Lower lobe of right lung (tissue), 2 donors: ENCODE data around the gene ACY1. TPM values are rescaled to one million over a fixed set of nuclear protein-coding genes. Genes with fewer than 3 reads are reported as not detected.
A peak's percentile ranks its signal among the peaks of the same experiment; 100 is the strongest.

Source experiments
- ATAC-seq, 2 donors: fragments of 200-7000 bp; cut with Tn5 transposase; one replicate each; pipeline ENCODE4 v1.9.1; 2020 to 2022; ENCODE audit warnings: mild to moderate bottlenecking in 2 of 2, moderate library complexity in 2 of 2
- DNase-seq: peaks from one replicate; pipeline ENCODE4 v3.0.0-alpha.2; 2020
- H3K27ac ChIP-seq: fragments of 200-600 bp; one replicate; pipeline ENCODE4 v1.8.0; 2022
- H3K27me3 ChIP-seq: fragments of 200-600 bp; one replicate; pipeline ENCODE4 v1.8.0; 2022; ENCODE audit warnings: low read depth
- H3K36me3 ChIP-seq: fragments of 200-600 bp; one replicate; pipeline ENCODE4 v1.8.0; 2022; ENCODE audit warnings: mild to moderate bottlenecking
- H3K4me1 ChIP-seq: fragments of 200-600 bp; one replicate; pipeline ENCODE4 v1.8.0; 2022
- H3K4me3 ChIP-seq: fragments of 200-600 bp; one replicate; pipeline ENCODE4 v1.8.0; 2022; ENCODE audit warnings: mild to moderate bottlenecking
- H3K9me3 ChIP-seq: fragments of 200-600 bp; one replicate; pipeline ENCODE4 v1.8.0; 2022
- CTCF ChIP-seq: fragments of 200-600 bp; IDR thresholded peaks from one replicate; pipeline ENCODE4 v1.8.0; 2022; ENCODE audit warnings: antibody characterized with exemption, mild to moderate bottlenecking
- intact Hi-C: fragments of 100-400 bp; cut with DNase I; formaldehyde crosslinking; loops from one replicate; pipeline ENCODE4 v1.11.0; 2022
- total RNA-seq: library from RNA; stranded (reverse); fragmentation: NEBNext Ultra II Directional; extraction: Animal tissue kit (Norgen Biotek cat#: 25700); gene quantifications from one replicate; pipeline ENCODE4 v1.2.1, GENCODE V29; 2021
- donor health status: DM: no; HTN: yes; CAD: no; lungs with severe emphysema.

The ACY1 gene
- total RNA-seq, 1 donor from 2014 or later: 20.6 TPM

- ATAC-seq (no peak), DNase-seq (no peak)
- Histone ChIP-seq H3K36me3 (no peaks in the 10 kb centered on the region), H3K4me1 (peaks cover 50% of the 10 kb centered on the region), H3K27me3 (no peaks in the 10 kb centered on the region), H3K9me3 (no peaks in the 10 kb centered on the region), H3K27ac (no peak overlapping the region), H3K4me3 (no peak overlapping the region)
- no peak for TF ChIP-seq CTCF
- intact Hi-C loops: no loop called here
These were observed 12.6 kb upstream of the ACY1 start for GRCh38 chr3:51970606-51971300.

- DNase-seq: no peak
- no peaks in the 10 kb centered on the region for H3K27me3 ChIP-seq
- H3K9me3 ChIP-seq: no peaks in the 10 kb centered on the region
- H3K27ac ChIP-seq: no peak overlapping the region
- intact Hi-C loops: no loop called here
- H3K4me3 ChIP-seq: no peak overlapping the region
- H3K4me1 ChIP-seq: peaks cover 50% of the 10 kb centered on the region
- no peak for ATAC-seq
- no peaks in the 10 kb centered on the region for H3K36me3 ChIP-seq
- TF ChIP-seq CTCF: no peak
These were observed 12.0 kb upstream of the ACY1 start for GRCh38 chr3:51971350-51971749.

- peak; percentile 6 for TF ChIP-seq CTCF
- Histone ChIP-seq H3K27ac (peak overlapping the region; percentile 97), H3K4me3 (peak overlapping the region; percentile 88), H3K27me3 (no peaks in the 10 kb centered on the region), H3K36me3 (no peaks in the 10 kb centered on the region), H3K4me1 (peaks cover 39% of the 10 kb centered on the region), H3K9me3 (no peaks in the 10 kb centered on the region)
- intact Hi-C loops: no loop called here
- ATAC-seq (peak; percentile 20 to 36), DNase-seq (peak; percentile 69)
These were observed 8.9 kb upstream of the ACY1 start for GRCh38 chr3:51974277-51974962.

GRCh38 chr3:51974963-51975851 is 8.1 kb upstream of the ACY1 start, which contains the start of gene ABHD14A:
Gene ABHD14A (plus strand): TSS chr3:51975064. CDS start chr3:51975136, 72 bp downstream.
- ATAC-seq (peak; percentile 86 to 88), DNase-seq (peak; percentile 83)
- Histone ChIP-seq H3K27me3 (no peaks in the 10 kb centered on the region), H3K36me3 (no peaks in the 10 kb centered on the region), H3K9me3 (no peaks in the 10 kb centered on the region), H3K4me3 (peak within 1 kb of the TSS; percentile 88), H3K27ac (peak within 1 kb of the TSS; percentile 97), H3K4me1 (peaks cover 39% of the 10 kb centered on the region)
- intact Hi-C loops: no loop called here
- TF ChIP-seq CTCF: no peak

GRCh38 chr3:51975852-51976549 is 7.3 kb upstream of the ACY1 start:
- intact Hi-C loops: no loop called here
- no peaks in the 10 kb centered on the region for H3K27me3 ChIP-seq
- peak overlapping the region; percentile 88 for H3K4me3 ChIP-seq
- no peaks in the 10 kb centered on the region for H3K9me3 ChIP-seq
- H3K36me3 ChIP-seq: no peaks in the 10 kb centered on the region
- ATAC-seq (peak; percentile 8 to 13), DNase-seq (peak; percentile 87)
- peak; percentile 20 for TF ChIP-seq CTCF
- peaks cover 39% of the 10 kb centered on the region for H3K4me1 ChIP-seq
- peak overlapping the region; percentile 97 for H3K27ac ChIP-seq
